ENCODE results near the gene FSTL5.

DNA sequence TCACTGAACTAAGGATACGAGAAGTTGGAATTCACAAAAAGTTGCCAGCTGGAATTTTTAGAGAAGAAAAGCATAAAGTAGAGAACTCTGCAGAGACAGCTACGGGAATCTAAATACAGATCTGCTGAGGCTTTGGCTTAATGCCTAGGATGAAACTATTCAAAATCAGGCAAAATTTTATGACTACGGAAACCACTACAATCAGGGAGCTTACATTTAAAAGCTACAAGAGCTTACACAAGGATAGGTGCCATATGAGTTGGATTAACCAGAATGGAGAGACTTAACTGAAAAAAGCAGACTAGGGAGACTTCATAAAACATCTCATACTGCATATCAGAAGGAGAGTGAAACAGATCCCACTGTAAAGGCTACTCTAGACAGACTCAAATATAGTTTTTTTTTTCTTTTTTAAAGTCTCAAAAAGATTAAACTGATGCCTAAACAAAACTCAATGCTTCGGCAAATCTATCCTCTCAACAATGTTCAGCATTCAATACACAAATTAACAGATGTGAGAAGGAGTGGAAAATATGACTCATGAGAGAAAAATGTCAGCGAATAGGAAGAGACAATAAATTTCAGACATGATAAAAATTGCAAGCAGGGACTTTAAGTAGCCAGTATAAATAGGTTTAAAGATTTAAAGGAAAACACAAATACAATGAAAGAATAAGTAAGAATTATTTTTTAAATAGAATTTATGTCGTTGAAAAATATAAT lies 586.1 kb downstream of the FSTL5 start:
- TF ChIP-seq, protein P1, sequence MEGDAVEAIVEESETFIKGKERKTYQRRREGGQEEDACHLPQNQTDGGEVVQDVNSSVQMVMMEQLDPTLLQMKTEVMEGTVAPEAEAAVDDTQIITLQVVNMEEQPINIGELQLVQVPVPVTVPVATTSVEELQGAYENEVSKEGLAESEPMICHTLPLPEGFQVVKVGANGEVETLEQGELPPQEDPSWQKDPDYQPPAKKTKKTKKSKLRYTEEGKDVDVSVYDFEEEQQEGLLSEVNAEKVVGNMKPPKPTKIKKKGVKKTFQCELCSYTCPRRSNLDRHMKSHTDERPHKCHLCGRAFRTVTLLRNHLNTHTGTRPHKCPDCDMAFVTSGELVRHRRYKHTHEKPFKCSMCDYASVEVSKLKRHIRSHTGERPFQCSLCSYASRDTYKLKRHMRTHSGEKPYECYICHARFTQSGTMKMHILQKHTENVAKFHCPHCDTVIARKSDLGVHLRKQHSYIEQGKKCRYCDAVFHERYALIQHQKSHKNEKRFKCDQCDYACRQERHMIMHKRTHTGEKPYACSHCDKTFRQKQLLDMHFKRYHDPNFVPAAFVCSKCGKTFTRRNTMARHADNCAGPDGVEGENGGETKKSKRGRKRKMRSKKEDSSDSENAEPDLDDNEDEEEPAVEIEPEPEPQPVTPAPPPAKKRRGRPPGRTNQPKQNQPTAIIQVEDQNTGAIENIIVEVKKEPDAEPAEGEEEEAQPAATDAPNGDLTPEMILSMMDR (IDR thresholded peaks at IDR 0.05; ENCODE audit: low read length): no peak
- TF ChIP-seq EZH2 (optimal IDR thresholded peaks at IDR 0.05; ENCODE audit: low read depth, low read length): no peak
- no peak for TF ChIP-seq EZH2phosphoT487 (IDR thresholded peaks at IDR 0.05; ENCODE audit: low read length)
